ENCODE measurements around the gene DDT. TPM values are rescaled to one million over a fixed set of nuclear protein-coding genes. Genes with fewer than 3 reads are reported as not detected.
"Not testable (repeated sequence)": the region's sequence is repeated elsewhere in the genome, so short reads cannot be mapped to it uniquely, and the experiment has no call there.

The DDT gene
- total and polyA plus RNA-seq, 12 donors: 62.1 to 317 (median 146) TPM

DNA sequence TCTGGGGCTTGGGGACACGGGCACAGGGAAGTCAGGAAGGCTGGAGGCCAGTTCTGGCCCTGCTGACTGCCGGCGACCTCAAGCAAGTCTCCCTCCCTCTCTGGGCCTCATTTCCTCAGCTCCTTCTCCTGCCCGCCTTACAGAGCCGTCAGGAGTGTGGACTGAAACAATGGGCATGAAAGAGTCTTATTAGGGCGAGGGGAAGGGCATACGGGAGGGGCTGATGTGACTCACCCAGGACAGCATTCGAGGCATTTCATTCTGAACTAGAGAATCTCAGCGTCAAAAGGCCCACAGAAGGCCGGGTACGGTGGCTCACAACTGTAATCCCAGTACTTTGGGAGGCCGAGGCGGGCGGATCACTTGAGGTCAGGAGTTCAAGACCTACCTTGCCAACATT, 34.1 kb downstream of the DDT start:
- WGBS, 4 donors: 78% methylated on average over 5 of the region's 14 CpGs; no CpG with 5 or more reads in 3 of the 4 donors

DNA sequence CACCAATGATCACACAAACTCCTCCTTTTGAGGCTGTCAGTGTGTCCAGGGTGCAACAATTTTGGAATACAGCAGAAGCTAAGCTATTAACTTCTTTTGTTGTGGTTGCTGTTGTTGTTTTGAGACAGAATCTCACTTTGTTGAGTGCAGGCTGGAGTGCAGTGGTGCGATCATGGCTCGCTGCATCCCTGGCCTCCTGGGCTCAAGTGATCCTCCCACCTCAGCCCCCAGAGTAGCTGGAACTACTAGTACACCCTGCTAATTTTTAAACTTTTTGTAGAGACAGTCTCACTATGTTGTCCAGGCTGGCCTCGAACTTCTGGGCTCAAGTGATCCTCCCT, 35.3 kb downstream of the DDT start:
- Histone ChIP-seq H3K4me3 (no peak overlapping the region), H3K36me3 (replicated peaks in 1 of 2) (no peaks in the 10 kb centered on the region), H3K27me3 (no peaks in the 10 kb centered on the region), H3K9me3 (replicated peaks in 1 of 3) (no peaks in the 10 kb centered on the region), H3K4me1 (replicated peaks in 1 of 2) (no peaks in the 10 kb centered on the region), H3K27ac (peak overlapping the region in 2 of 5 donors; percentile 20 to 71)
- intact Hi-C loops (cut with DNase I): no loop called here
- no peak for DNase-seq
- no peak for TF ChIP-seq POLR2A (IDR thresholded peaks at IDR 0.05)
- TF ChIP-seq, protein P1, sequence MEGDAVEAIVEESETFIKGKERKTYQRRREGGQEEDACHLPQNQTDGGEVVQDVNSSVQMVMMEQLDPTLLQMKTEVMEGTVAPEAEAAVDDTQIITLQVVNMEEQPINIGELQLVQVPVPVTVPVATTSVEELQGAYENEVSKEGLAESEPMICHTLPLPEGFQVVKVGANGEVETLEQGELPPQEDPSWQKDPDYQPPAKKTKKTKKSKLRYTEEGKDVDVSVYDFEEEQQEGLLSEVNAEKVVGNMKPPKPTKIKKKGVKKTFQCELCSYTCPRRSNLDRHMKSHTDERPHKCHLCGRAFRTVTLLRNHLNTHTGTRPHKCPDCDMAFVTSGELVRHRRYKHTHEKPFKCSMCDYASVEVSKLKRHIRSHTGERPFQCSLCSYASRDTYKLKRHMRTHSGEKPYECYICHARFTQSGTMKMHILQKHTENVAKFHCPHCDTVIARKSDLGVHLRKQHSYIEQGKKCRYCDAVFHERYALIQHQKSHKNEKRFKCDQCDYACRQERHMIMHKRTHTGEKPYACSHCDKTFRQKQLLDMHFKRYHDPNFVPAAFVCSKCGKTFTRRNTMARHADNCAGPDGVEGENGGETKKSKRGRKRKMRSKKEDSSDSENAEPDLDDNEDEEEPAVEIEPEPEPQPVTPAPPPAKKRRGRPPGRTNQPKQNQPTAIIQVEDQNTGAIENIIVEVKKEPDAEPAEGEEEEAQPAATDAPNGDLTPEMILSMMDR (IDR thresholded peaks at IDR 0.05): no peak
- WGBS, 4 donors: 64 to 84% (median 67%) methylated on average over 3 of the region's 3 CpGs; no CpG with 5 or more reads in 1 of the 4 donors

More for the DNA sequence above, 34.1 kb downstream of the DDT start:
- H3K4me1 ChIP-seq (replicated peaks in 1 of 2); H3K27me3 ChIP-seq; H3K36me3 ChIP-seq (replicated peaks in 1 of 2); H3K9me3 ChIP-seq (replicated peaks in 1 of 3); H3K27ac ChIP-seq; H3K4me3 ChIP-seq; intact Hi-C loops (cut with DNase I): not testable (repeated sequence)
- DNase-seq: peak in 1 of 7 donors; percentile 19

DNA sequence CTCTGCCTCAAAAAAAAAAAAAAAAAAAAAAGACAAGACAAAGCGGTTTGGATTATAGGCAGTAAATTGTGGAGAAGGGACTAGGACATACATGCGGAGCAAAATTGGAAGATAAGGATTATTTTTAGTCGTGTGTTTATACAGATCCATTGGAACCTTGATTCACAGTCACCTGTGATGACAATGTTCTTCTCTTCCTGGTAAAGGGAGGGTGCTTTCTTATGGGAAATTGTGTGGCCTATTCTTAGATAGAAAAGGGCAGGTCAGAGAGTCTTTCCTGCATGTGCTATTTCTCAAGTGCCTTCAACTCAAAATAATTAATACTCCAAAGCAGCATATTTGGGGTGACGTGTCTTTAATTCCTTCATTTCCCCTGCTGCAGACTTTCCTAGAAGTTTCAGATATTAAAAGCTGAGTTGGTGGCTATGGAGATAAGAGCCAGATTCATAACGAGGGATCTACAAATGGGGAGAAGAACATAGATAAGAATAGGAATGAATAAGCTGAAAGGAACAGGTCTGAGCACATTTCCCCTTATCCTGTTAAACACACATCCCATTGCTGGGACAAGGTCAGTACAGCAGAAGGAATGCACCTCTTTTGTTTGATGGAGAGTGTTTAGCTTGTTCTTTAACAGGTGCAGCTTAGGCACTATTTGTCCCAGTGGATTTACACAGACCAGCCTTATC, 35.8 kb downstream of the DDT start:
- DNase-seq: peak in 1 of 7 donors; percentile 5
- intact Hi-C loops (cut with DNase I): no loop called here
- no peaks in the 10 kb centered on the region for H3K4me1 ChIP-seq (replicated peaks in 1 of 2)
- H3K27me3 ChIP-seq: no peaks in the 10 kb centered on the region
- no peaks in the 10 kb centered on the region for H3K9me3 ChIP-seq (replicated peaks in 1 of 3)
- 63 to 65% (median 65%) methylated on average over 5 of the region's 5 CpGs for WGBS, 4 donors
- H3K27ac ChIP-seq: peak overlapping the region in 2 of 5 donors; percentile 20 to 71
- no peak overlapping the region for H3K4me3 ChIP-seq
- TF ChIP-seq, protein P1 (IDR thresholded peaks at IDR 0.05): no peak
- TF ChIP-seq POLR2A (IDR thresholded peaks at IDR 0.05): no peak
- H3K36me3 ChIP-seq (replicated peaks in 1 of 2): no peaks in the 10 kb centered on the region

DNA sequence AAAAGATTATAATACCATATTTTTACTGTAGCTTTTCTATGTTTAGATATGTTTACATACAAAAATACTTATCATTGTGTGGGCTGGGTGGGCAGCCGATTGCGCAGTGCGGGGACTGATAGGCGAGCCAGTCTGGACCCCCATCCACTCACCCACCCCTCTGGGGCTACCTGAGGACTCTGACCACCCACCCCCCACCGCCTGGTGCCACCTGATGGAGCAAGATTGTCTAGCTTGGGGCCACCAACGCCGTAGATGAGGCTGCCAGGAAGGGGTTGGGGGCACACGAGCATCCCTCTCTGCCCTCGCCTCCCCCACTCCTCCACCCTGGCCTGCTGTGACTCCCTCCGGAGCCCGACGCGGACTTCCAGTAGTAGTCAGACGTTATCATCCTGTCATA, 47.7 kb downstream of the DDT start:
- no peaks in the 10 kb centered on the region for H3K4me1 ChIP-seq (replicated peaks in 1 of 2)
- DNase-seq: peak in 2 of 7 donors; percentile 25 to 45
- no peaks in the 10 kb centered on the region for H3K27me3 ChIP-seq
- TF ChIP-seq POLR2A (IDR thresholded peaks at IDR 0.05): no peak
- TF ChIP-seq, protein P1 (IDR thresholded peaks at IDR 0.05): no peak
- H3K36me3 ChIP-seq (replicated peaks in 1 of 2): no peaks in the 10 kb centered on the region
- 74 to 97% (median 81%) methylated on average over 5 to 14 of the region's 14 CpGs for WGBS, 4 donors
- intact Hi-C loops (cut with DNase I): loop anchor here in 1 of 2 donors (5.0 kb wide), 1 partner anchor 46 kb away; the partner anchor contains the start of gene DDT
- H3K9me3 ChIP-seq (replicated peaks in 1 of 3): peaks cover 0 to 8% (median 0%) of the 10 kb centered on the region in 3 donors
- no peak overlapping the region for H3K4me3 ChIP-seq
- no peak overlapping the region for H3K27ac ChIP-seq
